ACHN (cell line): ENCODE data around the gene NOP56.
"Not testable (repeated sequence)": the region's sequence is repeated elsewhere in the genome, so short reads cannot be mapped to it uniquely, and the experiment has no call there.

Experiments used
- DNase-seq: peaks from one replicate; pipeline ENCODE4 v3.0.0-alpha.2; 2015
- in situ Hi-C: cut with HindIII; loops from 2 replicates; pipeline ENCODE4 v1.10.0; 2017; ENCODE audit warnings: low sequenced_read_pairs, low pct_ligation_motif_present, low pct_unique_long_range_greater_than_20kb

The NOP56 gene

DNA sequence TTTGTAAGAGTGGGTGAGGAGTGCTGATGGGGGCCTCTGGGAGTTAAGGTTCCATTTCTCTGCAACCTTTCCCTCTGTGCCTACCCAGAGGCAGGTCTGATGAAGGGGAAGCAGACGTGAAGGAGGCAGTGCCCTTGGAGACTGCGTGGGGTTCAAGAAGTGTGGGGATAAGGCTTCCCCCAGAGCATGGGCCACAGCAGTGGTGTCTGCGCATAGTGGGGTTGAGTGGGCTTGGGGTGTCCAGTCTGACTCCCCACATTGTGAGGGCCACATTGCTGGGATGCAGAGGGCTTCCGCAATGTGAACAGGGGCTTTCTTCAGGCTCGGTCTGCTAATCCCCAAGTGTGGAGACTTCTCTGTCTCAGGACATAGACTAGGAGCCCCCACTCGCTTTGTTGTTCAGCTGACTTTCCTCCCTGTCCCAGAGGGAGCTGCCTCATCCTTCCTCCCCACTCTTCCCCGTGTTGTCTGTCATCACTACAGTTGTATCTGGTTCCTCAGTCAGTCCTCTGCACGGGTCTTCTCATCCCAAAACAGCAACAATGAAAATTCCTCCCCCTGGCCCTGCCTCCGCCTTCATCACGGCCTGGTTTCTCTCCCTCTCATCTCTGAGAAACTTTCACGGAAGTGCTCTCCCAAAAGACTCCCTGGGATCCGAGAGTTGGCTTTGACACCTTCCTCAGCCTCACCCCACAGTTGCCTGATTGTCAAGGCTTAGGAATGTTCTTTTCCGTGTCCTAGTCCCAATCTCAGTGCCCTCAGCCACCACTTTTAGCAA is 43.0 kb downstream of the NOP56 start:
- in situ Hi-C loops: no loop called here

DNA sequence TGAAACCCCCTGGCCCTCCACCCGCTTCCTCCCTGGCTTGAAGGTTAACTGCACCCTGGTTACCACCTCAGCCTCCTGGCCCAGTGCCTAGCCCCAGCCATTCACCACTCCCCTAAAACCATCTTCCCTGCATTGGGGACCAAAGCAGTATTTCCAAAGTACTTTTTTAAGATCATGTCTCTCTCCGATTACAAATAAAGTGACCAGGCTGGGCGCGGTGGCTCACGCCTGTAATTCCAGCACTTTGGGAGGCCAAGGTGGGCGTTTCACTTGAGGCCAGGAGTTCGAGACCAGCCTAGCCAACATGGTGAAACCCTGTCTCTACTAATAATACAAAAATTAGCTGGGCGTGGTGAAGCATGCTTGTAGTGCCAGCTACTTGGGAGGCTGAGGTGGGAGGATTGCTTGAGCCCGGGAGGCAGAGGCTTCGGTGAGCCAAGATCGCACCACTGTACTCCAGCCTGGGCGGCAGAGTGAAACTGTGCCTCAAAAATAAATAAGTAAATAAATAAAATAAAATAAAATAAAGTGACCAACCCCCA is 43.6 kb downstream of the NOP56 start:
- not testable (repeated sequence) for DNase-seq

More for the DNA sequence above, 43.0 kb downstream of the NOP56 start:
- DNase-seq: no peak

DNA sequence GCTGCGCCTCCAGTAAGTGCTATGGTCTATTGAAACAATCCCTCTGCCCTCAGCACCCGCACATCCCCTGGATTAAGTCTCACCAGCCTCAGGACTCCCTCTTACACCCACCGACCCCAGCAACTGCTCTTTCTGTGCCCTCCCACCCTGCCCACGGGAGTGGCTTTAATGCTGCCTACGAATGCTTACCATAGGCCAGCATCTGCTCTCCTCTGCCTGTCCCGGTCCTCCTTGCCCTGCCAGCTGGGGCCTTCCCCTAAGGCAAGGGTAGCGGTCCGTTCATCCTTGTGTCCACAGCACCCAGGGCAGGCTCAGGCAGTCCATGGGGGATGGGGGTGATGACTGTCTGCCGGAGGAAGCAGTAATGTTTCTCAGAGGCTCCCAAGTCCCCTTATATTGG is 44.2 kb downstream of the NOP56 start:
- no peak for DNase-seq
- in situ Hi-C loops: no loop called here

More for the DNA sequence above, 43.6 kb downstream of the NOP56 start:
- in situ Hi-C loops: not testable (repeated sequence)

DNA sequence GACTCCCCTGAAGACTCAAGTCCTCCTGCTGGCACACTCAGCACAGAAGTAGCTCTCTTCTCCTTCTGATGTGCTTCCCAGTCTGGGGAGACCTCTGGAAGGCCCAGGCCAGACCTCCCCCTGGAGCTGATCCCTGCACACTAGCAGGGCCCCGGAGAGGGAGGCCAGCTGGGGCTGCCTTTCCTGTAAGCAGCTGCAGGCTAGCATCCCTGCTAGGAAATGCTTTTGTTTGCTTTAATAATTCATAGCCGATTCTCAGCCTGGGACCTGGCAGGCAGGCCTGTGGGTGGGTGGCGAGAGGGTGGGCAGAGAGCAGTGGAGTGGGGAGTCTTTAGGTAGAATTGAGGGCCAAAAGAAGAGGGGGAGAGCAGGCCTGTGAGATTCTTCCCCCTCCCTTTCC is 45.3 kb downstream of the NOP56 start:
- DNase-seq: no peak
- in situ Hi-C loops: no loop called here

DNA sequence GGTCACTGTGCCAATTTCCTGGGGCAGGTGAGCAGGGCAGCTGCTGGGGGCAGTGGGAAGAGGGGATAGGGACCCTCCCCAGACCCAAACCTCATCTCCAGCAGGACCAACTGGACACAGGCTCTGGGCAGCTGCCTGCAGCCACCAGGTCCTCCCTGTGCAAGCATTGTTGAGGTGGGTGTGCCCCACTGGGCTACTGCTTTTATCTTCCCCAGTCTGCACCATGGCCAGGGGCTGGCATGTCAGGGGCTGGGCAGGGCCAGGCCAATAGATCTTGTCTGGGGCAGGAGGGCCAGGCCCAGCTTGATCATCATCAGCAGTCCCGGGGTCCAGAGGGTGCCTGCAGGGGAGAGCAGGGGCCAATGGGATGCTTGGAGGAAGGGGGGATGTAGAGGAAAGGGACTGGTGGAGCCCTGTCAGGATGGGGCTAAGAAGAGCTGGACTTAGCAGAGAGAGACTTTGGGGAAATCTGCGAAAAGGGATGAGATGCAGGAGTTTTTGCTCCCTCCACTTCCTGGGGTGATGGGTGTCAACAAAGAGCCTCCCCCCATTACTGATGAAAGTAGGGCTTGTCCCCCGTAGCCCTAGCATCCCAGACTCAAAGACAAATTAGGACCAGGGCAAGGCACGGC is 45.9 kb downstream of the NOP56 start:
- DNase-seq: no peak
- in situ Hi-C loops: no loop called here

DNA sequence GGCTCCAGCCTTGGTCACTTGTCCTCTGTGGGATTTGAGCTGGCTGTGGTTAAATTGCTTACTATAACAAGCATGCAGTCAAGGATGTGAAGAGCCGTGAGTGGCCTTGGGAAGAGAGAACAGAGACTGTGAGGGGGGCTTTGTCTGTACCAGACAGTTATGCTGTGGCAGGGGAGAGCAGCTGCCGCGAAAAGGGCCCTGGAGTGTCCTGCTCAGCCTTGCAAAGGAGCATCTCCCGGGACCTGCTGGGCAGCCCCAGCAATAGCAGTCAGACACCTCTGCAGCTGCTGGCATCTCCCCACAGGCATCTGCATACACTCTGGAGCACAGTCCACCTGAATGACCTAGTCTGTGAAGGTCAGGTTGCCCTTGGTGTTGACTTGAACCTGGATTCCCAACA is 46.5 kb downstream of the NOP56 start:
- DNase-seq: no peak
- in situ Hi-C loops: no loop called here

DNA sequence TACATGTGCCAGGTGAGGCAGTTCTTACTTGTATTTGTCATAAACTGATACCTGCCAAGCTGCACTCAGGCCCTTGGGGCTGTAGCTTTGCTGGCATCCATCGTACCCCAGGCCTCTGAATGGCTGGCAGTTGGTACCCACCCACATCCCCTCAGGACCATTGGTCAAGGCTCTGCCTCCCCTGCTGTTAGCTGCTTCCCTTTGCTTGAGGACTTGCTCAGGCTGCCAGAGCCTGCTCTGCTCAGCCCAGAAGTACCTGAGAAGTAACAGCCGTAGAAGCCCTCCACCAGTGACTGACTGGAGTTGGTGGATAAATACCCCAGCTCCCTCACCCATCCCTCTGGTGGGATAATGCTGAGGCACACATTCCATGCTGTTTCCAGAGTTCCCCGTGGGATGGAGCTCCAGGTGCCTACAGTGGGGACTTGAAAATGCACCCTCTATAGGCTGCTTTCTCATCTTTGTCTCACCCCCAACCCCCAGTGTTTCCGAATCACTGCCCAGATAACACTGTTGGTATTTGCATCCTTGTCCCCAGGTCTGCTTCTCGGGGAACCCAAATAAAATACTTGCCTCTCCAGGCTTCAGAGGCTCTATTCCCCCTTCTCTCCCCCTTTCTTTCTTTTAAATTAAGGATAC is 47.5 kb downstream of the NOP56 start:
- in situ Hi-C loops: no loop called here
- no peak for DNase-seq

DNA sequence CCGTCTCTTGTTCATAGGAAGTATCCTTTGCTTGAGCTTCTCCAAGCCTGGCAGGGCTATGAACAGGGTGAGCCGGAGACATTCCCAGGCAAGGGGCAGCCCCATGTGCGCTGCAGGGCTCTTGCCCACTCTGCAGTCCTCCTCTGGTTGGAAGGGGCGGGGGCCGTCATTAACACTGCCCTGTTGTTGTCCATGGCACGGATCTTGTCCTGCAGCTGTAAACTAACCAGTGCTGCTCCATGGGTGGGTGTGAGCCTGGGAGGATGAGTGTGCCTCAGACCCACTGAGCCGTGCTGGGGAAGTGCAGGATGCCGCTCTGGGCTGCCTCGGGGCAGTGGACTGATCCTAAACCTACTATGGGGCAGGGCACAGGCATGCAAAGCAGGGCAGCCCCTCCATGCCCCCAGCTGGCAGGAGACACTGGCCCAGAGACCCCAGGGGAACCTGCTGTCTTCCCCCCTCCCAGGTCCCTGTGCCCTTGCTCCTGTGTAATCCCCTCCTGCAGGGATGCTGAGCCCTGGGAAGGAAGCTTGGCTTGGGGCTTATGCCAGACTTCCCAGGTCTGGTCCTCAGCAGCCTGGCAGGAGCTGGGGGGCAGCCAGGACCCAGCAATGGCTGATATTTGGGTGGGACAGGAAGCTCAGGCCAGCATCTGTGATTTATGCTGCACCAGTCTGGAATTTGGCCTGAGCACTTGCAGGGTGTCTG is 48.6 kb downstream of the NOP56 start:
- in situ Hi-C loops: no loop called here

DNA sequence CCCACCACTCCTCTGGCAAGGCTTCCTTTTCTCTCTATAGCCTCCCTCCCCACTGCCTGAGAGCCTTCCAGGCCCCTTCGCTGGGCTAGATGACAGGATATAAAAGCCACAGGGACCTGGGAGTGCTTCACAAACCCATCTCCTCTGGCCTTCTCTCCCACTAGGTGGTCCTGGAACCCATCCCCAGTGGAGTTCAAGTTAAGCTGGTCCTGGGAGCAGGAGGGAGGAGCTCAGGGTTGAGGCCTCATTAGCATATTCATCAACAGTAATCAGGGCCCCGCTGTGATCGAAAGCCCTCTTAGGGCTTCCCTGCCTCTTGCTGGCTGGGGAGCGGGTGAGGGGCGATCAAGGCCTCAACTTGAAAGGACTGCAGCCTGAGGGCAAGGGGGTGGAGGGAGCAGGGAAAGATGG is 49.2 kb downstream of the NOP56 start:
- in situ Hi-C loops: no loop called here
- no peak for DNase-seq

More for the DNA sequence above, 48.6 kb downstream of the NOP56 start:
- DNase-seq: no peak

DNA sequence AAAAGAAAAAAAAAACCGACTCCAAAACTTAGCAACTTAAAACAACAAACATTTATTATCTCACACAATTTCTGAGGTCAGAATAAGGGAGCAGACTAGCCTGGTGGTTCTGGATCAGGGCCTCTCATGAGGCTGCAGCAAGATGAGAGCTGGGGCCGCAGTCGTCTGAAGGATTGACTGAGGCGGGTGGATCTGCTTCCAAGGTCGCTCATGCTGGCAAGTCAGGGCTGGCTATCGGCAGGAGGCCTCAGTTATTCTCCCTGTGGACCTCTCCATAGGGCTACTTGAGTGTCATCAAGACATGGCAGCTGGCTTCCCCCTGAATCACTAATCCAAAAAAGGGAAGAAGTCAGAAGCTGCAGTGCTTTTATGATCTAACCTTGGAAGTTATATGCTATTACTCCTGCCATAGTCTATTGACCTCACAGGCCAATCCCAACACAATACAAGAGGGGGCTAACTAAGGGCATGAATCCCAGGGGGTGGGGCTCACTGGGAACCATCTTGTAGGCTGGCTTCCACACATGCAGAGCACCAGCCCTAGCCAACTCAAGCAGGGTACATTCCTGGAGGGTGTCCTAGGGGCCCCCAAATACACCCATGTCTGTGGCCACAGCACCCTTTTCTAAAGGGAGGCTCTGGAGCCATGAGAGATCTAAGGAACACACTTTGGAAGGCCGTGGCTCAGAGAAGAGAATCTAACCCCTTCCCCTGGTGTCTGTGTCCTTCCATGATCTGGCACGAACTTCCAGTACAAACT is 51.5 kb downstream of the NOP56 start:
- no peak for DNase-seq
- in situ Hi-C loops: no loop called here

DNA sequence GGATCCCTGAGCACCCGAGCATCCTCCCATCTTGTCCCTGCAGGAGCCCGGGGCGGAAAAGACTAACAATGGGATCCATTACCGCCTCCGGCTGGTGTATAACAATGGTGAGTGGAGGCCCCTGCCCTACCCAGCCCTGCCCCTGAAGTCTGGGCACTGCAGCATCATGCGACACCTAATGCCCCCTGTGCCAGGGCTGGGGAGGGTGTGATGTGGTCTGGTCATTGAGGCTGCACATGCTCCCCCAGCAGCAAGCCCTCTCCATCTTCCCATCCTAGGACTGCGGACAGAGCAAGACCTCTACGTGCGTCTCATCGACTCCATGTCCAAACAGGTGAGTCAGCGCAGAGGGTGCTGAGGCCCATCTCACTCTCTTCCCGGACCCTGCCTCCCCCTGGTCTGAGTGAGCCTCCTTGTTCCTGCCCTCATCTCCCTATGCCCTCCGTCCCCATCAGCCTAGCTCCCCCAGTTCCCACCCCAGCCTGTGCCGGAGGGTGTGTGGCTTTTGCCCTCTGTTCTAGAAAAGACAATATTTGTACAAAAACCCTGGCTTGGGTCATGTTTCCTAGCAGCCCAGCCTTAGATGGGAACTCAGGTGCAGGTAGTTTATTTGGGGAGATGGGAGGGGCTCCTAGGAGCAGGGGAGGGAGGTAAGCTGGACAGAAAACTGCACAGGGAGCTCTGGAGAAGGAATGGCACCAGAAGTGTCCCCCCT is 53.7 kb downstream of the NOP56 start:
- DNase-seq: no peak
- in situ Hi-C loops: no loop called here

DNA sequence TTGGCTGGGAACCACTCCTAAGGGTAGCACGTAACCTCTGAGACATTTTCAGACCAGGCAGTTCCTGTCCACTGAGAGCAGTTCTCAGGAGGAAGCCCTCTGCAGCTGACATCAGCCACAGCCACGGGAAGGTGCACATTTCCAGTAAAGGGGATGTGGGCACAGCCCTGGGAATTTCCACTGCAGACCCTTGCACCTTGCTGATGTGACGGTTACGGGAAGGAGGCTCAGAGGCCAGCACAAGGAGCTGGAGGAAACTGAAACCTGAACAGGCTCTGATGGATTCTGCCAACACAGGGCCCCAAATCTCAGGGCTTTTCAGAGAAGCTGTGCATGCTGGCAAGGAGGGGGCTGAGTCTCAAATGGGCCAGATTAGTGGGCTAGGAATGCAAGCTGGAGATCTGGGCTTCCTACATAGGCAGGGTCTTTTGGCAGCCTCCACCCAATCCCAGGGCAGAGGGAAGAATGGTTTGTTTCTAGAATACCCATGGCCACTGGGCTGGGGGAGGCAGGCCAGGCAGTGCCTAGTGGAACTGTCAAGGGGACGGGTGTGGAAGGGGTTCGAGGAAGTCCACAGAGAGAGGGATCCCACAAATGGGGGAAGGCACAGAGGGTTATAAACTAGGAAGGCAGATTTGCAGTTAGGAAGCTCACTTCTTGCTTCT is 54.4 kb downstream of the NOP56 start:
- no peak for DNase-seq
- in situ Hi-C loops: no loop called here

DNA sequence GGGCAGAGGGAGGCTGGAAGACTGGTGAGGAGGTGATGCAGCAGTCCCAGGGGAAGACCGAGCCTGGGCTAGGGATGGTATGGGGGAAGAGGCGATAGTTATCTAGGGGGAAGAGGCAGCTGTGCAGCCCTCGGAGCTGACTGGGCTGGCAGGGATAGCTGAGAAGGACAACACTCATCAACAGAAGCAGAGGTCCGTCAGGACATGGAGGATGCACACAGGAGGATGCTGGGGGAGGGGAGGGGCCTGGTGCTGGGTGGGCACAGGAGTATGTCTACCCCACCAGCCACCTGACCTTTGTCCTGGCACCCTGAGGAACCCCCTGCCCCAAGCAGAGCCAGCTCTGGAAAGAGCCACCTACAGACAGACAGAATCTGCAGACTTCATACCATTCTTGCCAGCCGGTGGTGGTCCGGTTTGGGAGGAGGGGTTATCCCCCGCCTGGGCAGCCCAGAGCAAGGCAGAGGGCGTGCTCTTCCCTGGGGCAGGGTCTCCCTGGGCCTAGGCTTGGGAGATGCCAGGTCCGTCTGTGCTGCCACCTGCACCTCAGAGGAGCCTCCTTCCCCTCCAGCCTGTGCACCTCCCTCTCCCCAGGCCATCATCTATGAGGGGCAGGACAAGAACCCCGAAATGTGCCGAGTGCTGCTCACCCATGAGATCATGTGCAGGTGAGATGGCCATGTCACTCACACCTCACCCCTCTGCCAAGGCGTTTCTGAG is 55.1 kb downstream of the NOP56 start:
- in situ Hi-C loops: no loop called here

More for the DNA sequence above, 55.1 kb downstream of the NOP56 start:
- DNase-seq: no peak
